K562 (cell line): Measurements from ENCODE around the gene NPC1. TPM values are rescaled to one million over a fixed set of nuclear protein-coding genes. Genes with fewer than 3 reads are reported as not detected.

Source experiments
- ATAC-seq: fragments of 200-7000 bp; cut with Tn5 transposase; 3 replicates; pipeline ENCODE4 v1.9.1; 2020; ENCODE audit warnings: moderate library complexity
- Bru-seq: library from RNA; stranded (reverse); fragments of 400-500 nt; gene quantifications from one replicate; lab custom pipeline; 2021; lab: Mats Ljungman, UMichigan
- BruChase-seq, 2 experiments: library from RNA; stranded (reverse); fragments of 400-500 nt; gene quantifications; one replicate each; lab custom pipeline; 2021; lab: Mats Ljungman, UMichigan
- BruUV-seq: library from RNA; stranded (reverse); fragments of 400-500 nt; replicated peaks from 2 replicates; lab custom pipeline; 2021; lab: Mats Ljungman, UMichigan
- CTCF ChIA-PET: fragments of 300-600 bp; formaldehyde crosslinking; extraction: SDS; loops from one replicate; lab custom pipeline; 2021; ENCODE audit warnings: low intra/inter-chr PET ratio; lab: Yijun Ruan, JAX
- POLR2A ChIA-PET: fragments of 300-600, 350-650 bp; sonication (Branson Sonifier 250); formaldehyde crosslinking; extraction: SDS; loops from one replicate; lab custom pipeline; 2021; ENCODE audit warnings: antibody characterized with exemption, inconsistent platforms; lab: Yijun Ruan, JAX
- DNase-seq, 4 experiments: peaks; one replicate each; pipeline versions ENCODE4 v3.0.0 to v3.0.0-alpha.2; 2011 to 2018; ENCODE audit warnings: low spot score in 3 of 4, mixed read lengths in 3 of 4; ENCODE audit errors: extremely low read depth in 1 of 4
- FAIRE-seq: peaks from 2 replicates; lab custom pipeline; 2011; peaks lifted over from hg19 to GRCh38; lab: Jason Lieb, UNC
- H2AFZ ChIP-seq: 2 replicates; pipeline ENCODE4 v1.6.0; 2011; ENCODE audit warnings: low read depth, low read length, control low read depth, inconsistent platforms
- H3K27ac ChIP-seq: fragments of 200-600 bp; 3 replicates; pipeline ENCODE4 v1.8.0; 2011; ENCODE audit warnings: low read depth, mild to moderate bottlenecking, control low read depth, inconsistent platforms, low read length, moderate library complexity, mixed read lengths; ENCODE audit errors: extremely low read depth
- H3K27me3 ChIP-seq, 2 experiments: fragments of 300-600 bp in 1 of 2; 2 replicates in 1 of 2; 3 replicates in 1 of 2; pipeline versions ENCODE4 v1.6.0 to v1.8.0; 2011; ENCODE audit warnings: inconsistent platforms in 2 of 2, low read length in 2 of 2, mild to moderate bottlenecking in 1 of 2, mixed read lengths in 1 of 2, moderate library complexity in 1 of 2; ENCODE audit not compliant: control insufficient read depth in 2 of 2, insufficient read depth in 2 of 2
- H3K36me3 ChIP-seq: fragments of 300-600 bp; 3 replicates; pipeline ENCODE4 v1.8.0; 2011; ENCODE audit warnings: mild to moderate bottlenecking, low read length, inconsistent platforms; ENCODE audit not compliant: control insufficient read depth, insufficient read depth
- H3K4me1 ChIP-seq, 2 experiments: fragments of 200-600 bp in 1 of 2; replicated peaks in 1 of 2; 2 replicates in 1 of 2; 3 replicates in 1 of 2; pipeline versions ENCODE4 v1.5.1 to v1.8.0; 2011; ENCODE audit warnings: inconsistent platforms in 2 of 2, low read length in 2 of 2, mild to moderate bottlenecking in 1 of 2, mixed read lengths in 1 of 2, moderate library complexity in 1 of 2; ENCODE audit not compliant: control insufficient read depth in 2 of 2, insufficient read depth in 2 of 2
- H3K4me2 ChIP-seq: 2 replicates; pipeline ENCODE4 v1.6.1; 2011; ENCODE audit warnings: low read length, control low read depth, inconsistent platforms, mixed read lengths; ENCODE audit not compliant: insufficient read depth
- H3K4me3 ChIP-seq: fragments of 200-600 bp; sonication (generic), shearing (Covaris generic); 2 replicates; pipeline ENCODE4 v1.5.1; 2016; ENCODE audit warnings: control low read depth, inconsistent platforms
- H3K79me2 ChIP-seq: fragments of 200-600 bp; 3 replicates; pipeline ENCODE4 v1.8.0; 2011; ENCODE audit warnings: low read length, inconsistent platforms; ENCODE audit not compliant: control insufficient read depth, insufficient read depth
- H3K9ac ChIP-seq, 2 experiments: 2 replicates each; pipeline versions ENCODE4 v1.6.0 to v1.6.1; 2011; ENCODE audit warnings: low read depth in 2 of 2, low read length in 2 of 2, control low read depth in 1 of 2, inconsistent platforms in 1 of 2, mild to moderate bottlenecking in 1 of 2, mixed read lengths in 1 of 2; ENCODE audit not compliant: insufficient read depth in 1 of 2
- H3K9me1 ChIP-seq: one replicate; pipeline ENCODE4 v1.6.0; 2011; ENCODE audit warnings: inconsistent platforms, mild to moderate bottlenecking, low read length, moderate library complexity; ENCODE audit not compliant: control insufficient read depth, insufficient read depth
- H3K9me3 ChIP-seq: replicated peaks from 2 replicates; pipeline ENCODE4 v1.5.1; 2011; ENCODE audit warnings: low read depth, low read length, inconsistent platforms; ENCODE audit not compliant: control insufficient read depth, insufficient read depth
- H4K20me1 ChIP-seq: replicated peaks from 2 replicates; pipeline ENCODE4 v1.6.1; 2011; ENCODE audit warnings: low read length, inconsistent platforms, mixed read lengths; ENCODE audit not compliant: control insufficient read depth, insufficient read depth
- HINFP ChIP-seq: fragments of 450-650 bp; conservative IDR thresholded peaks from 2 replicates; pipeline ENCODE4 v1.6.1; 2016; ENCODE audit warnings: missing genetic modification characterization, low read depth, mild to moderate bottlenecking, control low read depth, missing compliant biosample characterization
- NFE2L1 ChIP-seq: fragments of 450-650 bp; IDR thresholded peaks from 2 replicates; pipeline ENCODE4 v1.6.1; 2016; ENCODE audit warnings: missing genetic modification characterization, low read depth, mild to moderate bottlenecking, missing compliant biosample characterization, moderate library complexity, borderline replicate concordance
- RCOR1 ChIP-seq, 2 experiments: IDR thresholded peaks; 2 replicates each; pipeline ENCODE4 v1.6.1; 2012; ENCODE audit warnings: low read depth in 2 of 2, low read length in 2 of 2, borderline replicate concordance in 1 of 2, improper control_type of control experiment in 1 of 2
- ZNF280B ChIP-seq: fragments of 250-450 bp; sonication (Bioruptor Pico); IDR thresholded peaks from 2 replicates; pipeline ENCODE4 v1.5.1; 2021; ENCODE audit warnings: mild to moderate bottlenecking
- WGBS: fragments of 100-300 bp; shearing (Covaris generic); methylation state at CpG from one replicate; pipeline ENCODE4 v1.1.6; 2016; ENCODE audit warnings: low coverage, mixed read lengths; ENCODE audit not compliant: insufficient coverage; ENCODE audit errors: missing lambda C conversion rate; 5-methylcytosine and 5-hydroxymethylcytosine counted together
- in situ Hi-C: fragments of 300-500 bp; cut with MboI; formaldehyde crosslinking; loops from 4 replicates; pipeline ENCODE4 v1.15.0; 2018; ENCODE audit warnings: inconsistent platforms, mixed read lengths
- intact Hi-C: fragments of 100-400 bp; cut with micrococcal nuclease; formaldehyde crosslinking; loops from 2 replicates; pipeline ENCODE4 v1.14.2; 2022
- long read RNA-seq, 3 experiments: library from polyadenylated mRNA in 2 of 3; library from RNA in 1 of 3; unstranded in 2 of 3; stranded (forward) in 1 of 3; transcript quantifications; one replicate each; pipeline ENCODE4 v2.0.0, GENCODE V29; 2019 to 2022
- polyA minus RNA-seq, 3 experiments: library from RNA; depleted of rRNA, polyadenylated mRNA; stranded (reverse); fragments of >200 nt; gene quantifications; 2 replicates each; pipeline ENCODE4 v1.2.3, GENCODE V29; 2011
- polyA plus RNA-seq, 8 experiments: library from polyadenylated mRNA; depleted of rRNA in 4 of 8; stranded (reverse) in 5 of 8; unstranded in 3 of 8; fragments of >200 nt; fragmentation: Nextera tagmentation in 2 of 8; fragmentation: Illumina TruSeq in 1 of 8; extraction: Ambion mirVana in 2 of 8; extraction: Trizol in 1 of 8; gene quantifications; 2 replicates each; pipeline versions ENCODE4 v1.2.1 to v1.2.3, GENCODE V29; 2011 to 2014; ENCODE audit warnings: inconsistent platforms in 1 of 8, missing spikeins in 1 of 8
- total RNA-seq, 7 experiments: library from RNA; depleted of rRNA in 6 of 7; stranded (reverse); fragments of >200 nt in 6 of 7; fragmentation: Illumina TruSeq in 2 of 7; extraction: Trizol in 2 of 7; gene quantifications; 2 replicates each; pipeline versions ENCODE4 v1.2.1 to v1.2.3, GENCODE V29; 2011 to 2021; ENCODE audit warnings: low replicate concordance in 1 of 7
- TF ChIP-seq, protein P1 (sequence below): sonication (generic); formaldehyde crosslinking; IDR thresholded peaks from 2 replicates; pipeline ENCODE4 v1.8.0; 2022; ENCODE audit warnings: mild to moderate bottlenecking, missing genetic modification reagents

The NPC1 gene
- total RNA-seq (2011; cell fraction: chromatin; rRNA removed; ENCODE audit: low replicate concordance) = 287 and 292 TPM in 2 replicates
- total RNA-seq (2011; cell fraction: nucleolus; rRNA removed) = 238 and 263 TPM in 2 replicates
- total RNA-seq (2011; cell fraction: nucleoplasm; rRNA removed) = 259 and 261 TPM in 2 replicates
- 27.6 and 37.1 TPM in 2 replicates for total RNA-seq (2014; rRNA removed)
- 29.3 and 29.5 TPM in 2 replicates for total RNA-seq (2014; rRNA removed; fragmentation: Illumina TruSeq; extraction: Trizol)
- total RNA-seq (2015; rRNA removed; fragmentation: Illumina TruSeq; extraction: Trizol) = 23.9 TPM in 2 replicates
- 42.5 and 45.9 TPM in 2 replicates for total RNA-seq (2021)
- 41.1 and 46.5 TPM in 2 replicates for polyA plus RNA-seq (2011; rRNA removed)
- polyA plus RNA-seq (2011; cell fraction: cytosol; rRNA removed) = 51.7 and 58.3 TPM in 2 replicates
- 128 and 144 TPM in 2 replicates for polyA plus RNA-seq (2011; cell fraction: nucleus; rRNA removed)
- polyA plus RNA-seq (2012) = 25.2 and 35.2 TPM in 2 replicates
- 31.6 and 32.0 TPM in 2 replicates for polyA plus RNA-seq (2014; fragmentation: Illumina TruSeq; extraction: Trizol)
- 10 to 100 TPM; 17.1 to 19.1 TPM for polyA plus RNA-seq (2014; fragmentation: Nextera tagmentation; extraction: Ambion mirVana)
- polyA plus RNA-seq (2014; rRNA removed) = 23.4 and 26.6 TPM in 2 replicates
- 90.7 and 106 TPM in 2 replicates for polyA minus RNA-seq (2011; rRNA and poly(A)+ RNA removed)
- polyA minus RNA-seq (2011; cell fraction: cytosol; rRNA and poly(A)+ RNA removed) = 49.1 and 49.2 TPM in 2 replicates
- polyA minus RNA-seq (2011; cell fraction: nucleus; rRNA and poly(A)+ RNA removed) = 67.6 and 93.7 TPM in 2 replicates
- Bru-seq, nascent RNA = percentile 78 among the genes with signal in this experiment
- percentile 74 among the genes with signal in this experiment for BruChase-seq, experiment 1, labeled RNA remaining after a 2-hour chase
- BruChase-seq, experiment 2, labeled RNA remaining after a 6-hour chase = percentile 78 among the genes with signal in this experiment
- long read RNA-seq, experiment 1, full-length matches to known transcripts = 16 of 87 reads
- long read RNA-seq, experiment 1, partial matches to known transcripts = 36 of 87 reads
- long read RNA-seq, experiment 1, other reads (novel, unspliced or antisense) = 35 of 87 reads
- long read RNA-seq, experiment 2, full-length matches to known transcripts = 2 of 20 reads
- long read RNA-seq, experiment 2, partial matches to known transcripts = 5 of 20 reads
- long read RNA-seq, experiment 2, other reads (novel, unspliced or antisense) = 13 of 20 reads
- long read RNA-seq, experiment 3, full-length matches to known transcripts = 1 of 11 reads
- long read RNA-seq, experiment 3, partial matches to known transcripts = 4 of 11 reads
- long read RNA-seq, experiment 3, other reads (novel, unspliced or antisense) = 6 of 11 reads

DNA sequence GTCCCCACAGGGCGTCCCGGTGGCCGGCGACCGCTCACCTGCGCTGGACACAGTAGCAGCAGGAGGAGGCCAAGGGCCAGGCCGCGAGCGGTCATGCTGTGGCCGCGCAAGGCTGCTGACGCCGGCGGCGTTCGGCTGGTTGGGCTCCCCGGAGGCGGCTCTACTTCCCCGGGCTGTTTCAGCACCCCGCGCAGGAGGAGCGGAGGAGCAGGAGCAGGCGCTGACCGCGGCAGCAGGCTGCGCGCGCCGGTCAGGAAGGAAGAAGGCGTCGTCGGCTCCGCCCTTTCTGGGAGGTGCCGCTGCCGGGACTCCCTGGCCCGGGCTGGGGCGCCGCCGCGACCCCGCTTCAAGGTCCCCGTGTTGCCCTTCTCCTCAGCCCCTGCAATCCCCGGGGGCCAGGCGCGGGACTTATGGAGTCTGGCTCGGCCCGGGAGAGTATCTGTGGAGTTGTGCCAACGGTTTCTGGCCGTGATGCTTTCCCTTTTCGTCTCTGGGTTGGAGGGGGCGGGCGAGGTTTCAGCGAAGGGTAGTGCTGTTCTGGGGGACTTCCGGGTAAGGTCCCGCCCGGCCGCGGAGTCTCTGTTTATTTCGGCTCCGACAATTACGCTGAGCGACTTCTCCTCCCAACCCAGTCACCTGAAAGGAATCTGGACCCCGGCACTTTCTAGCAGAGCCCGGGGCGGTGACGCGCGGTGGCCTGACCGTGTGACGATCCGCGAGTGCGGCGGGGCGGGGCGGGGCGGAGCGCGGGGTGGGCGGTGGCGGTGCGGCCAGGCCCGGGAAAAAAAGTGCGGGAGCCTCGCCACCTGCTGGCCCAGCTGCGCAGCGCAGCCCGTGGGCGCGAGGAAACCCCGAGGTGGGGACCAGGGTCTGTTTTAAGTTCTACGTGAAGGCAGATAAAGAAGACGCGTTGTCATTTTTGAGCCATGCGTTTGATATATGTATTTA lies at the start of gene NPC1:
TSS of gene NPC1 (minus strand) at position 258 of the 948 bp plus-strand sequence. CDS start at position 95, 163 bp downstream.
- TSS peak; percentile 90 for BruUV-seq
- DNase-seq = peak; percentile 93 to 97 (median 94)
- peak; percentile 60 for FAIRE-seq
- TF ChIP-seq ZNF280B (CRISPR knock-in tag) = no peak
- peak in 1 of 2 experiments; percentile 11; a peak in 1 of 4 replicates for TF ChIP-seq RCOR1 (IDR thresholded peaks at IDR 0.05; ENCODE audit: borderline replicate concordance in 1 of 2, low read depth in 2 of 2, low read length in 2 of 2)
- TF ChIP-seq NFE2L1 (tag) = no peak
- TF ChIP-seq HINFP (tag) = no peak
- TF ChIP-seq, protein P1, sequence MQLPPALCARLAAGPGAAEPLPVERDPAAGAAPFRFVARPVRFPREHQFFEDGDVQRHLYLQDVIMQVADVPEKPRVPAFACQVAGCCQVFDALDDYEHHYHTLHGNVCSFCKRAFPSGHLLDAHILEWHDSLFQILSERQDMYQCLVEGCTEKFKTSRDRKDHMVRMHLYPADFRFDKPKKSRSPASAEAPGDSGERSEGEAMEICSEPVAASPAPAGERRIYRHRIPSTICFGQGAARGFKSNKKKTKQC (CRISPR knock-in tag) = peak; percentile 68; the same call in 1 of the 2 replicates

More for the DNA sequence above, at the start of gene NPC1:
- Histone ChIP-seq H3K9ac (peak within 1 kb of the TSS; percentile 93 to 94), H3K9me1 (no peaks in the 10 kb centered on the region), H3K27me3 (peaks cover 10 to 19% of the 10 kb centered on the region in 2 experiments; a peak in 3 of 5 replicates), H3K27ac (peak within 1 kb of the TSS; percentile 97), H3K4me3 (peak within 1 kb of the TSS; percentile 93), H3K9me3 (no peaks in the 10 kb centered on the region), H3K36me3 (peaks cover 4% of the 10 kb centered on the region; the same call in 1 of the 3 replicates), H2AFZ (peak within 1 kb of the TSS; percentile 99), H4K20me1 (no peaks in the 10 kb centered on the region), H3K4me2 (peak within 1 kb of the TSS; percentile 94), H3K4me1 (peaks cover 8 to 11% of the 10 kb centered on the region in 2 experiments; a peak in 4 of 5 replicates), H3K79me2 (peaks cover 37% of the 10 kb centered on the region)
- intact Hi-C loops (loop anchor here (1.0 to 10.0 kb wide), 5 partner anchors 46 to 452 kb away; partner anchors contain the start of gene CABLES1), in situ Hi-C loops (loop anchor here (5.0 kb wide), 1 partner anchor 69 kb away; no protein-coding TSS in a partner anchor)
- peak; percentile 97 for ATAC-seq
- WGBS = 1% methylated on average over 67 of the region's 95 CpGs
- ChIA-PET CTCF (interaction anchor here (0.6 to 3.3 kb wide), 5 partner anchors 71 to 768 kb away, joined by 3 to 24 read pairs (median 6); no protein-coding TSS in a partner anchor), POLR2A (interaction anchor here (0.6 to 1.5 kb wide), 4 partner anchors 8 to 439 kb away, joined by 3 to 5 read pairs (median 3); no protein-coding TSS in a partner anchor)
